ENCODE data around the gene LONP1.
"Not testable (repeated sequence)": the region's sequence is repeated elsewhere in the genome, so short reads cannot be mapped to it uniquely, and the experiment has no call there.

Gene LONP1

GRCh38 chr19:5711713-5712161 is 8.2 kb downstream of the LONP1 start:
- DNase-seq (ENCODE audit: low read depth in 1 of 2, low spot score in 1 of 2) = no peak

- no peak for DNase-seq (ENCODE audit: low read depth in 1 of 2, low spot score in 1 of 2)
Measured at GRCh38 chr19:5711025-5711424, 8.9 kb downstream of the LONP1 start.

- no peak for DNase-seq (ENCODE audit: low read depth in 1 of 2, low spot score in 1 of 2)
Measured at GRCh38 chr19:5707576-5708575, 12.1 kb downstream of the LONP1 start.

- no peak for DNase-seq (ENCODE audit: low read depth in 1 of 2, low spot score in 1 of 2)
Measured at GRCh38 chr19:5706876-5707573, 12.9 kb downstream of the LONP1 start.

GRCh38 chr19:5705552-5705951 is 14.4 kb downstream of the LONP1 start:
- no peak for DNase-seq (ENCODE audit: low read depth in 1 of 2, low spot score in 1 of 2)

- DNase-seq (ENCODE audit: low read depth in 1 of 2, low spot score in 1 of 2) = no peak
Measured at GRCh38 chr19:5703819-5704818, 15.8 kb downstream of the LONP1 start.

- DNase-seq (ENCODE audit: low read depth in 1 of 2, low spot score in 1 of 2) = not testable (repeated sequence)
Measured at GRCh38 chr19:5702053-5702410, 17.9 kb downstream of the LONP1 start.

GRCh38 chr19:5700455-5701092 is 19.4 kb downstream of the LONP1 start:
- no peak for DNase-seq (ENCODE audit: low read depth in 1 of 2, low spot score in 1 of 2)

GRCh38 chr19:5698635-5699422 is 21.1 kb downstream of the LONP1 start:
- DNase-seq (ENCODE audit: low read depth in 1 of 2, low spot score in 1 of 2) = no peak

- no peak for DNase-seq (ENCODE audit: low read depth in 1 of 2, low spot score in 1 of 2)
Measured at GRCh38 chr19:5697890-5698634, 21.9 kb downstream of the LONP1 start.

GRCh38 chr19:5697022-5697889 is 22.7 kb downstream of the LONP1 start:
- no peak for DNase-seq (ENCODE audit: low read depth in 1 of 2, low spot score in 1 of 2)

GRCh38 chr19:5696196-5697021 is 23.5 kb downstream of the LONP1 start:
- no peak for DNase-seq (ENCODE audit: low read depth in 1 of 2, low spot score in 1 of 2)

GRCh38 chr19:5695649-5696195 is 24.2 kb downstream of the LONP1 start:
- no peak for DNase-seq (ENCODE audit: low read depth in 1 of 2, low spot score in 1 of 2)

GRCh38 chr19:5694956-5695648 is 24.8 kb downstream of the LONP1 start:
- DNase-seq (ENCODE audit: low read depth in 1 of 2, low spot score in 1 of 2) = no peak

- DNase-seq (ENCODE audit: low read depth in 1 of 2, low spot score in 1 of 2) = no peak
Measured at GRCh38 chr19:5694167-5694955, 25.6 kb downstream of the LONP1 start.

Measured in stimulated activated CD4-positive, alpha-beta T cell treated with anti-CD3 and anti-CD28 coated beads, Interleukin-15, amount 100 ng/mL, for 1 hour (primary cell).